ENCODE results near the gene PHKA2. TPM values are rescaled to one million over a fixed set of nuclear protein-coding genes. Genes with fewer than 3 reads are reported as not detected.

The PHKA2 gene
- total and polyA plus RNA-seq, 4 donors = 28.9 to 82.3 (median 41.9) TPM

GRCh38 chrX:18879144-18879543 lies 104.8 kb downstream of the PHKA2 start:
- Histone ChIP-seq H3K9ac (ENCODE audit: low read depth in 1 of 2, low read length in 2 of 2) (no peak overlapping the region), H3K36me3 (ENCODE audit: control insufficient read depth in 4 of 4, insufficient read depth in 3 of 4, low read depth in 1 of 4, low read length in 3 of 4) (no peaks in the 10 kb centered on the region), H3K27me3 (ENCODE audit: control insufficient read depth in 4 of 4, insufficient read depth in 4 of 4, low read length in 3 of 4) (no peaks in the 10 kb centered on the region), H3K4me1 (ENCODE audit: control insufficient read depth in 4 of 4, insufficient read depth in 4 of 4, low read length in 3 of 4) (peaks cover 0 to 2% (median 0%) of the 10 kb centered on the region in 4 donors), H3K4me3 (ENCODE audit: low read depth in 1 of 3, low read length in 3 of 3) (no peak overlapping the region), H3K9me3 (ENCODE audit: control insufficient read depth in 4 of 4, low read length in 3 of 4) (peaks cover 0 to 2% (median 0%) of the 10 kb centered on the region in 4 donors), H3K27ac (ENCODE audit: low read depth in 1 of 2, low read length in 2 of 2) (no peak overlapping the region)
- WGBS = 89% methylated on average over 9 of the region's 9 CpGs
- TF ChIP-seq MAX (IDR thresholded peaks at IDR 0.05) = no peak
- DNase-seq (ENCODE audit: low spot score) = no peak

DNA sequence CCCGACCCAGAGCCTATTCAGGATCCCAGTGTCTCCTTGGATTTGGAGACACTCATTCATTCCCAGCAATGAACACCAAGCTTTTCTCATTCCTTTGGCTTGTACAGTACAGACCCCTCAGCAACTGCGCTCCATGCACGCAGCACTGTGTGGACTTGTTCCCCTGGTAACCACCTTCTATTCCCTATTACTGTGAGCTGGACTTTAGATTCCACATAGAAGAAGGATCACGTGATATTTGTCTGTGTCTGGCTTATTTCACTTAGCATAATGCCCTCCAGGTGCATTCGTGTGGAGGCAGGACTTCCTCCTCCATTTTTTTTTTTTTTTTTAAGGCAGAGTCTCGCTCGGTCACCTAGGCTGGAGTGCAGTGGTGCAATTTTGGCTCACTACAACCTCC lies 106.4 kb downstream of the PHKA2 start:
- DNase-seq (ENCODE audit: low spot score) = no peak
- WGBS = 67% methylated on average over 7 of the region's 7 CpGs

More for the DNA sequence above, 106.4 kb downstream of the PHKA2 start:
- H3K27me3 ChIP-seq (ENCODE audit: control insufficient read depth in 4 of 4, insufficient read depth in 4 of 4, low read length in 3 of 4) = no peaks in the 10 kb centered on the region
- H3K9me3 ChIP-seq (ENCODE audit: control insufficient read depth in 4 of 4, low read length in 3 of 4) = no peaks in the 10 kb centered on the region
- no peaks in the 10 kb centered on the region for H3K36me3 ChIP-seq (ENCODE audit: control insufficient read depth in 4 of 4, insufficient read depth in 3 of 4, low read depth in 1 of 4, low read length in 3 of 4)
- H3K4me3 ChIP-seq (ENCODE audit: low read depth in 1 of 3, low read length in 3 of 3) = no peak overlapping the region
- peak in 1 of 2 donors; percentile 6 for TF ChIP-seq RAD21 (IDR thresholded peaks at IDR 0.05)
- TF ChIP-seq YY1 (IDR thresholded peaks at IDR 0.05) = no peak
- no peak for TF ChIP-seq JUND (IDR thresholded peaks at IDR 0.05)
- TF ChIP-seq MAX (IDR thresholded peaks at IDR 0.05) = no peak
- no peak for TF ChIP-seq TAF1 (conservative IDR thresholded peaks at IDR 0.05)
- TF ChIP-seq HNF4A (conservative IDR thresholded peaks at IDR 0.05) = peak; percentile 39 to 47
- no peak for TF ChIP-seq FOXA2 (IDR thresholded peaks at IDR 0.05)
- TF ChIP-seq, protein P1, sequence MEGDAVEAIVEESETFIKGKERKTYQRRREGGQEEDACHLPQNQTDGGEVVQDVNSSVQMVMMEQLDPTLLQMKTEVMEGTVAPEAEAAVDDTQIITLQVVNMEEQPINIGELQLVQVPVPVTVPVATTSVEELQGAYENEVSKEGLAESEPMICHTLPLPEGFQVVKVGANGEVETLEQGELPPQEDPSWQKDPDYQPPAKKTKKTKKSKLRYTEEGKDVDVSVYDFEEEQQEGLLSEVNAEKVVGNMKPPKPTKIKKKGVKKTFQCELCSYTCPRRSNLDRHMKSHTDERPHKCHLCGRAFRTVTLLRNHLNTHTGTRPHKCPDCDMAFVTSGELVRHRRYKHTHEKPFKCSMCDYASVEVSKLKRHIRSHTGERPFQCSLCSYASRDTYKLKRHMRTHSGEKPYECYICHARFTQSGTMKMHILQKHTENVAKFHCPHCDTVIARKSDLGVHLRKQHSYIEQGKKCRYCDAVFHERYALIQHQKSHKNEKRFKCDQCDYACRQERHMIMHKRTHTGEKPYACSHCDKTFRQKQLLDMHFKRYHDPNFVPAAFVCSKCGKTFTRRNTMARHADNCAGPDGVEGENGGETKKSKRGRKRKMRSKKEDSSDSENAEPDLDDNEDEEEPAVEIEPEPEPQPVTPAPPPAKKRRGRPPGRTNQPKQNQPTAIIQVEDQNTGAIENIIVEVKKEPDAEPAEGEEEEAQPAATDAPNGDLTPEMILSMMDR (IDR thresholded peaks at IDR 0.05; ENCODE audit: low read depth, low read length, missing input control) = no peak
- TF ChIP-seq, protein P2, sequence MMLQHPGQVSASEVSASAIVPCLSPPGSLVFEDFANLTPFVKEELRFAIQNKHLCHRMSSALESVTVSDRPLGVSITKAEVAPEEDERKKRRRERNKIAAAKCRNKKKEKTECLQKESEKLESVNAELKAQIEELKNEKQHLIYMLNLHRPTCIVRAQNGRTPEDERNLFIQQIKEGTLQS (IDR thresholded peaks at IDR 0.05) = no peak
- TF ChIP-seq, protein P3, sequence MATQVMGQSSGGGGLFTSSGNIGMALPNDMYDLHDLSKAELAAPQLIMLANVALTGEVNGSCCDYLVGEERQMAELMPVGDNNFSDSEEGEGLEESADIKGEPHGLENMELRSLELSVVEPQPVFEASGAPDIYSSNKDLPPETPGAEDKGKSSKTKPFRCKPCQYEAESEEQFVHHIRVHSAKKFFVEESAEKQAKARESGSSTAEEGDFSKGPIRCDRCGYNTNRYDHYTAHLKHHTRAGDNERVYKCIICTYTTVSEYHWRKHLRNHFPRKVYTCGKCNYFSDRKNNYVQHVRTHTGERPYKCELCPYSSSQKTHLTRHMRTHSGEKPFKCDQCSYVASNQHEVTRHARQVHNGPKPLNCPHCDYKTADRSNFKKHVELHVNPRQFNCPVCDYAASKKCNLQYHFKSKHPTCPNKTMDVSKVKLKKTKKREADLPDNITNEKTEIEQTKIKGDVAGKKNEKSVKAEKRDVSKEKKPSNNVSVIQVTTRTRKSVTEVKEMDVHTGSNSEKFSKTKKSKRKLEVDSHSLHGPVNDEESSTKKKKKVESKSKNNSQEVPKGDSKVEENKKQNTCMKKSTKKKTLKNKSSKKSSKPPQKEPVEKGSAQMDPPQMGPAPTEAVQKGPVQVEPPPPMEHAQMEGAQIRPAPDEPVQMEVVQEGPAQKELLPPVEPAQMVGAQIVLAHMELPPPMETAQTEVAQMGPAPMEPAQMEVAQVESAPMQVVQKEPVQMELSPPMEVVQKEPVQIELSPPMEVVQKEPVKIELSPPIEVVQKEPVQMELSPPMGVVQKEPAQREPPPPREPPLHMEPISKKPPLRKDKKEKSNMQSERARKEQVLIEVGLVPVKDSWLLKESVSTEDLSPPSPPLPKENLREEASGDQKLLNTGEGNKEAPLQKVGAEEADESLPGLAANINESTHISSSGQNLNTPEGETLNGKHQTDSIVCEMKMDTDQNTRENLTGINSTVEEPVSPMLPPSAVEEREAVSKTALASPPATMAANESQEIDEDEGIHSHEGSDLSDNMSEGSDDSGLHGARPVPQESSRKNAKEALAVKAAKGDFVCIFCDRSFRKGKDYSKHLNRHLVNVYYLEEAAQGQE (IDR thresholded peaks at IDR 0.05) = no peak
- no peak for TF ChIP-seq RXRA (IDR thresholded peaks at IDR 0.05)
- TF ChIP-seq HNF4G (IDR thresholded peaks at IDR 0.05) = no peak
- no peak for TF ChIP-seq FOXA1 (IDR thresholded peaks at IDR 0.05)
- TF ChIP-seq SP1 (IDR thresholded peaks at IDR 0.05) = peak; percentile 19
- TF ChIP-seq EGR1 (IDR thresholded peaks at IDR 0.05; ENCODE audit: low read depth in 2 of 2) = no peak
- no peak for TF ChIP-seq NR2F2 (IDR thresholded peaks at IDR 0.05)
- TF ChIP-seq GABPA (IDR thresholded peaks at IDR 0.05 in 1 of 2, conservative IDR thresholded peaks at IDR 0.05 in 1 of 2) = no peak
- TF ChIP-seq, protein P4, sequence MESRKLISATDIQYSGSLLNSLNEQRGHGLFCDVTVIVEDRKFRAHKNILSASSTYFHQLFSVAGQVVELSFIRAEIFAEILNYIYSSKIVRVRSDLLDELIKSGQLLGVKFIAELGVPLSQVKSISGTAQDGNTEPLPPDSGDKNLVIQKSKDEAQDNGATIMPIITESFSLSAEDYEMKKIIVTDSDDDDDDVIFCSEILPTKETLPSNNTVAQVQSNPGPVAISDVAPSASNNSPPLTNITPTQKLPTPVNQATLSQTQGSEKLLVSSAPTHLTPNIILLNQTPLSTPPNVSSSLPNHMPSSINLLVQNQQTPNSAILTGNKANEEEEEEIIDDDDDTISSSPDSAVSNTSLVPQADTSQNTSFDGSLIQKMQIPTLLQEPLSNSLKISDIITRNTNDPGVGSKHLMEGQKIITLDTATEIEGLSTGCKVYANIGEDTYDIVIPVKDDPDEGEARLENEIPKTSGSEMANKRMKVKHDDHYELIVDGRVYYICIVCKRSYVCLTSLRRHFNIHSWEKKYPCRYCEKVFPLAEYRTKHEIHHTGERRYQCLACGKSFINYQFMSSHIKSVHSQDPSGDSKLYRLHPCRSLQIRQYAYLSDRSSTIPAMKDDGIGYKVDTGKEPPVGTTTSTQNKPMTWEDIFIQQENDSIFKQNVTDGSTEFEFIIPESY (IDR thresholded peaks at IDR 0.05) = no peak
- peaks cover 0 to 2% (median 0%) of the 10 kb centered on the region in 4 donors for H3K4me1 ChIP-seq (ENCODE audit: control insufficient read depth in 4 of 4, insufficient read depth in 4 of 4, low read length in 3 of 4)
- H3K9ac ChIP-seq (ENCODE audit: low read depth in 1 of 2, low read length in 2 of 2) = no peak overlapping the region
- H3K27ac ChIP-seq (ENCODE audit: low read depth in 1 of 2, low read length in 2 of 2) = no peak overlapping the region

All from liver (tissue), 9 donors.